Fibroblast of the aortic adventitia (primary cell): ENCODE measurements around the gene SUB1. TPM values are rescaled to one million over a fixed set of nuclear protein-coding genes. Genes with fewer than 3 reads are reported as not detected.

Source experiments
- DNase-seq: peaks from one replicate; pipeline ENCODE4 v3.0.0-alpha.2; 2010; ENCODE audit warnings: low read depth
- H3K4me3 ChIP-seq: 2 replicates; pipeline ENCODE4 v1.5.1; 2011; ENCODE audit warnings: low read depth, mild to moderate bottlenecking, control low read depth, low read length, moderate library complexity
- CTCF ChIP-seq: IDR thresholded peaks from 2 replicates; pipeline ENCODE4 v1.5.1; 2011; ENCODE audit warnings: mild to moderate bottlenecking, low read length, control low read depth, inconsistent platforms; ENCODE audit not compliant: insufficient read depth
- total RNA-seq: library from RNA; depleted of rRNA; stranded (reverse); fragments of >200 nt; gene quantifications from 2 replicates; pipeline ENCODE4 v1.2.3, GENCODE V29; 2012; ENCODE audit warnings: low replicate concordance

Gene SUB1
- total RNA-seq, 1 donor = 313 TPM

GRCh38 chr5:32642276-32643002 lies 57.1 kb downstream of the SUB1 start:
- no peak for TF ChIP-seq CTCF
- DNase-seq = peak; percentile 63
- H3K4me3 ChIP-seq = no peak overlapping the region

GRCh38 chr5:32645246-32645645 lies 59.9 kb downstream of the SUB1 start:
- no peak for TF ChIP-seq CTCF
- H3K4me3 ChIP-seq = no peak overlapping the region
- DNase-seq = no peak

- TF ChIP-seq CTCF = no peak
- no peak overlapping the region for H3K4me3 ChIP-seq
- peak; percentile 36 for DNase-seq
Observed at GRCh38 chr5:32646061-32646969, 61.0 kb downstream of the SUB1 start.

- no peak for TF ChIP-seq CTCF
- no peak overlapping the region for H3K4me3 ChIP-seq
Observed at GRCh38 chr5:32651088-32651487, 65.7 kb downstream of the SUB1 start.

GRCh38 chr5:32651638-32652037 lies 66.3 kb downstream of the SUB1 start:
- H3K4me3 ChIP-seq = no peak overlapping the region

More at GRCh38 chr5:32651088-32651487, 65.7 kb downstream of the SUB1 start:
- no peak for DNase-seq

More at GRCh38 chr5:32651638-32652037, 66.3 kb downstream of the SUB1 start:
- TF ChIP-seq CTCF = no peak
- peak; percentile 20 for DNase-seq

Other genes starting within 250 kb of the SUB1 start
- 61.2 and 118 TPM in 2 replicates for gene ZFR, start 140.8 kb upstream of the SUB1 start, total RNA-seq
- gene NPR3, start 125.8 kb downstream of the SUB1 start, total RNA-seq = 2.8 and 23.7 TPM in 2 replicates